Gastrocnemius medialis (tissue), 4 donors: ENCODE results near the gene BTBD10.

Source experiments
- CTCF ChIP-seq, 5 experiments: fragments of 450-650 bp in 3 of 5; fragments of 200-600 bp in 2 of 5; sonication (generic) in 2 of 5; IDR thresholded peaks in 4 of 5; conservative IDR thresholded peaks in 1 of 5; 1 replicate in 4 of 5; 2 replicates in 1 of 5; pipeline ENCODE4 v1.5.1; 2016 to 2019; ENCODE audit warnings: antibody characterized with exemption in 5 of 5, mild to moderate bottlenecking in 3 of 5, moderate library complexity in 3 of 5
- POLR2A ChIP-seq, 2 donors: fragments of 450-650 bp; IDR thresholded peaks; one replicate each; pipeline ENCODE4 v1.6.1; 2017; ENCODE audit warnings: antibody characterized with exemption in 2 of 2, mild to moderate bottlenecking in 2 of 2, moderate library complexity in 2 of 2

- TF ChIP-seq CTCF (IDR thresholded peaks at IDR 0.05 in 4 of 5, conservative IDR thresholded peaks at IDR 0.05 in 1 of 5) (no peak), POLR2A (IDR thresholded peaks at IDR 0.05) (no peak)
Measured at GRCh38 chr11:13343067-13343466, 120.0 kb downstream of the BTBD10 start.
